Endothelial cell of umbilical vein (primary cell): Measurements from ENCODE around the gene FRMD5. TPM values are rescaled to one million over a fixed set of nuclear protein-coding genes. Genes with fewer than 3 reads are reported as not detected.
A peak's percentile ranks its signal among the peaks of the same experiment; 100 is the strongest.

ENCODE experiments used
- BruUV-seq: library from RNA; stranded (reverse); fragments of 400-500 nt; replicated peaks from 2 replicates; lab custom pipeline; 2021; lab: Mats Ljungman, UMichigan
- CTCF ChIA-PET: fragments of 300-600, 350-600 bp; sonication (Branson Sonifier 250); formaldehyde crosslinking; loops from one replicate; lab custom pipeline; 2021; ENCODE audit warnings: antibody characterized with exemption, inconsistent platforms; lab: Charles Lee
- POLR2A ChIA-PET: fragments of 300-600, 350-600 bp; sonication (Branson Sonifier 250); formaldehyde crosslinking; loops from one replicate; lab custom pipeline; 2021; ENCODE audit warnings: antibody characterized with exemption, inconsistent platforms; lab: Charles Lee
- DNase-seq: peaks from one replicate; pipeline ENCODE4 v3.0.0-alpha.2; 2011; ENCODE audit warnings: low read depth, low spot score
- FAIRE-seq: peaks from 2 replicates; lab custom pipeline; 2011; peaks lifted over from hg19 to GRCh38; lab: Jason Lieb, UNC
- H2AFZ ChIP-seq: 2 replicates; pipeline ENCODE4 v1.6.0; 2012; ENCODE audit warnings: low read depth, low read length, control low read depth, inconsistent platforms
- H3K27ac ChIP-seq: 2 replicates; pipeline ENCODE4 v1.5.1; 2011; ENCODE audit warnings: low read depth, mild to moderate bottlenecking, control low read depth, low read length, moderate library complexity; ENCODE audit not compliant: insufficient read depth
- H3K27me3 ChIP-seq, 2 experiments: 2 replicates each; pipeline versions ENCODE4 v1.6.0 to v1.6.1; 2011; ENCODE audit warnings: low read length in 2 of 2, mixed read lengths in 1 of 2; ENCODE audit not compliant: control insufficient read depth in 2 of 2, insufficient read depth in 2 of 2
- H3K36me3 ChIP-seq, 2 experiments: 2 replicates in 1 of 2; 3 replicates in 1 of 2; pipeline ENCODE4 v1.5.1; 2011; ENCODE audit warnings: low read length in 2 of 2, mild to moderate bottlenecking in 1 of 2, moderate library complexity in 1 of 2; ENCODE audit not compliant: control insufficient read depth in 2 of 2, insufficient read depth in 2 of 2; ENCODE audit errors: extremely low read depth in 1 of 2
- H3K4me1 ChIP-seq: 3 replicates; pipeline ENCODE4 v1.5.1; 2011; ENCODE audit warnings: mild to moderate bottlenecking, low read length; ENCODE audit not compliant: control insufficient read depth, insufficient read depth; ENCODE audit errors: extremely low read depth
- H3K4me2 ChIP-seq: 2 replicates; pipeline ENCODE4 v1.6.1; 2011; ENCODE audit warnings: low read length, control low read depth, mixed read lengths; ENCODE audit not compliant: insufficient read depth
- H3K4me3 ChIP-seq, 3 experiments: fragments of 200-600 bp in 1 of 3; sonication (generic), shearing (Covaris generic) in 1 of 3; replicated peaks in 1 of 3; 2 replicates each; pipeline ENCODE4 v1.5.1; 2011 to 2016; ENCODE audit warnings: control low read depth in 3 of 3, low read length in 3 of 3, mild to moderate bottlenecking in 2 of 3, inconsistent platforms in 1 of 3, low read depth in 1 of 3, moderate library complexity in 1 of 3; ENCODE audit not compliant: insufficient read depth in 1 of 3
- H3K79me2 ChIP-seq: 2 replicates; pipeline ENCODE4 v1.6.0; 2012; ENCODE audit warnings: low read length, inconsistent platforms; ENCODE audit not compliant: control insufficient read depth, insufficient read depth
- H3K9ac ChIP-seq: replicated peaks from 2 replicates; pipeline ENCODE3; 2011; ENCODE audit warnings: low read length, control low read depth; ENCODE audit not compliant: insufficient read depth; ENCODE audit errors: extremely low read depth
- H3K9me1 ChIP-seq: replicated peaks from 3 replicates; pipeline ENCODE4 v1.6.0; 2011; ENCODE audit warnings: mild to moderate bottlenecking, low read length; ENCODE audit not compliant: control insufficient read depth, insufficient read depth; ENCODE audit errors: extremely low read depth
- H3K9me3 ChIP-seq: replicated peaks from 2 replicates; pipeline ENCODE4 v1.5.1; 2012; ENCODE audit warnings: low read length, inconsistent platforms; ENCODE audit not compliant: control insufficient read depth, insufficient read depth
- H4K20me1 ChIP-seq: replicated peaks from 2 replicates; pipeline ENCODE3; 2011; ENCODE audit warnings: mild to moderate bottlenecking, low read length; ENCODE audit not compliant: control insufficient read depth, insufficient read depth; ENCODE audit errors: extremely low read depth
- EZH2 ChIP-seq: IDR thresholded peaks from 2 replicates; pipeline ENCODE4 v1.6.1; 2012; ENCODE audit warnings: borderline replicate concordance, low read depth, mild to moderate bottlenecking, moderate library complexity, low read length, inconsistent platforms; ENCODE audit not compliant: severe bottlenecking
- FOS ChIP-seq: IDR thresholded peaks from 2 replicates; pipeline ENCODE4 v1.6.1; 2011; ENCODE audit warnings: mild to moderate bottlenecking, low read length, moderate library complexity, borderline replicate concordance; ENCODE audit not compliant: insufficient read depth
- GATA2 ChIP-seq: IDR thresholded peaks from 2 replicates; pipeline ENCODE4 v1.7.0; 2011; ENCODE audit warnings: low read depth, mild to moderate bottlenecking, moderate library complexity, mixed read lengths, low read length; ENCODE audit not compliant: insufficient read length, insufficient read depth
- JUN ChIP-seq: IDR thresholded peaks from 2 replicates; pipeline ENCODE4 v1.6.1; 2011; ENCODE audit warnings: borderline replicate concordance, low read depth; ENCODE audit not compliant: insufficient read length, insufficient read depth
- MYC ChIP-seq: IDR thresholded peaks from one replicate; pipeline ENCODE4 v1.6.1; 2011; ENCODE audit warnings: mild to moderate bottlenecking, low read depth, low read length
- POLR2A ChIP-seq: IDR thresholded peaks from 2 replicates; pipeline ENCODE4 v1.6.1; 2012; ENCODE audit warnings: low read depth, mild to moderate bottlenecking, control low read depth, low read length
- POLR2AphosphoS5 ChIP-seq: IDR thresholded peaks from 2 replicates; pipeline ENCODE4 v1.6.1; 2012; ENCODE audit warnings: low read depth, mild to moderate bottlenecking, control low read depth, low read length, moderate library complexity; ENCODE audit not compliant: insufficient read depth
- dilution Hi-C: fragments of 300-500 bp; cut with MboI; formaldehyde crosslinking; loops from one replicate; pipeline ENCODE4 v1.15.0; 2019; ENCODE audit warnings: low sequenced_read_pairs; ENCODE audit not compliant: extremely low pct_ligation_motif_present
- intact Hi-C: fragments of 100-400 bp; cut with micrococcal nuclease; formaldehyde crosslinking; loops from one replicate; pipeline ENCODE4 v1.10.0; 2022
- polyA plus RNA-seq, 4 experiments: library from polyadenylated mRNA; depleted of rRNA in 3 of 4; stranded (reverse) in 3 of 4; unstranded in 1 of 4; fragments of >200 nt; gene quantifications; 2 replicates each; pipeline versions ENCODE4 v1.2.1 to v1.2.3, GENCODE V29; 2011 to 2012; ENCODE audit warnings: missing spikeins in 1 of 4
- total RNA-seq: library from RNA; stranded (reverse); gene quantifications from 2 replicates; pipeline ENCODE4 v1.2.3, GENCODE V29; 2021
- TF ChIP-seq, protein P1 (sequence below), 2 donors: IDR thresholded peaks; 1 replicate in 1 of 2; 2 replicates in 1 of 2; pipeline ENCODE4 v1.5.1; 2011; ENCODE audit warnings: low read length in 2 of 2, mild to moderate bottlenecking in 2 of 2, moderate library complexity in 2 of 2, control low read depth in 1 of 2, inconsistent platforms in 1 of 2, low read depth in 1 of 2; ENCODE audit not compliant: insufficient read depth in 1 of 2; ENCODE audit errors: extremely low read depth in 1 of 2
- TF ChIP-seq, protein P2 (sequence below): IDR thresholded peaks from 2 replicates; pipeline ENCODE4 v1.6.1; 2011; ENCODE audit not compliant: insufficient read depth, insufficient read length

Gene FRMD5
- total and polyA plus RNA-seq, 2 donors (not counting 3 experiments of a cell fraction or from before 2014, with no cell fraction given), result 16.7 to 20.2 TPM

- intact Hi-C loops (loop anchor here (1.0 to 2.0 kb wide), 2 partner anchors 127 to 280 kb away; no protein-coding TSS in a partner anchor), dilution Hi-C loops (no loop called here)
- Histone ChIP-seq H3K27ac (no peak overlapping the region), H3K4me1 (no peaks in the 10 kb centered on the region), H3K4me3 (no peak overlapping the region), H3K4me2 (no peak overlapping the region), H3K9ac (no peak overlapping the region), H3K79me2 (no peaks in the 10 kb centered on the region), H2AFZ (no peak overlapping the region), H3K27me3 (no peaks in the 10 kb centered on the region), H3K9me3 (no peaks in the 10 kb centered on the region), H3K36me3 (no peaks in the 10 kb centered on the region), H3K9me1 (no peaks in the 10 kb centered on the region), H4K20me1 (no peaks in the 10 kb centered on the region)
- FAIRE-seq (peak; percentile 56), DNase-seq (peak; percentile 64)
- ChIA-PET CTCF (interaction anchor here (0.6 to 6.5 kb wide), 16 partner anchors 10 to 562 kb away, joined by 3 to 75 read pairs (median 4); no protein-coding TSS in a partner anchor), POLR2A (no interaction called here)
- TF ChIP-seq, protein P1, sequence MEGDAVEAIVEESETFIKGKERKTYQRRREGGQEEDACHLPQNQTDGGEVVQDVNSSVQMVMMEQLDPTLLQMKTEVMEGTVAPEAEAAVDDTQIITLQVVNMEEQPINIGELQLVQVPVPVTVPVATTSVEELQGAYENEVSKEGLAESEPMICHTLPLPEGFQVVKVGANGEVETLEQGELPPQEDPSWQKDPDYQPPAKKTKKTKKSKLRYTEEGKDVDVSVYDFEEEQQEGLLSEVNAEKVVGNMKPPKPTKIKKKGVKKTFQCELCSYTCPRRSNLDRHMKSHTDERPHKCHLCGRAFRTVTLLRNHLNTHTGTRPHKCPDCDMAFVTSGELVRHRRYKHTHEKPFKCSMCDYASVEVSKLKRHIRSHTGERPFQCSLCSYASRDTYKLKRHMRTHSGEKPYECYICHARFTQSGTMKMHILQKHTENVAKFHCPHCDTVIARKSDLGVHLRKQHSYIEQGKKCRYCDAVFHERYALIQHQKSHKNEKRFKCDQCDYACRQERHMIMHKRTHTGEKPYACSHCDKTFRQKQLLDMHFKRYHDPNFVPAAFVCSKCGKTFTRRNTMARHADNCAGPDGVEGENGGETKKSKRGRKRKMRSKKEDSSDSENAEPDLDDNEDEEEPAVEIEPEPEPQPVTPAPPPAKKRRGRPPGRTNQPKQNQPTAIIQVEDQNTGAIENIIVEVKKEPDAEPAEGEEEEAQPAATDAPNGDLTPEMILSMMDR (IDR thresholded peaks at IDR 0.05; ENCODE audit: extremely low read depth in 1 of 2, insufficient read depth in 1 of 2, low read depth in 1 of 2, low read length in 2 of 2), result peak; percentile 47 to 57
- no peak for TF ChIP-seq GATA2
- no TSS peak for BruUV-seq
Observed at GRCh38 chr15:43939070-43939469, 256.0 kb downstream of the FRMD5 start.

DNA sequence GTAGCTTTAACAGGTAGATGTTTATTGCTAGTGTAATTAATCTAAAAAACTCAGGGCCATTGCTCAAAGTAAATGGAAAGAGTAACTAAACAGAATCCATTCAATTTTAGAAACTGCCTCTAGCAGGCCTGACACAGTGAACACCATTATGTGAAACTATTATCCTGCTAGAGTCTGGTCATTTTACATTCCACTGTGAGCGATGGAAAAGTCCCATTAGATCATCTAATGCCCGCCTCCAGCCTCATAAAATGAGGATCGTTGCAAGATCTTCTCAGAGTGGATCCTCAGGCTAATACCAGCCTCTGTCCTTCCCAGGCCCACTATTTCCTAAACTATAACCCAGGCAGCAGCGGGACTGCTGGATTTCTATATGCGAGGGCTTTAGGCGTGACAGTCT, 260.6 kb downstream of the FRMD5 start:
- Histone ChIP-seq H4K20me1 (no peaks in the 10 kb centered on the region), H3K4me2 (no peak overlapping the region), H3K27ac (no peak overlapping the region), H3K27me3 (no peaks in the 10 kb centered on the region), H3K9ac (no peak overlapping the region), H3K9me3 (no peaks in the 10 kb centered on the region), H3K4me3 (no peak overlapping the region), H3K9me1 (no peaks in the 10 kb centered on the region), H2AFZ (no peak overlapping the region), H3K4me1 (peaks cover 5% of the 10 kb centered on the region), H3K79me2 (no peaks in the 10 kb centered on the region), H3K36me3 (no peaks in the 10 kb centered on the region)
- intact Hi-C loops, result no loop called here
- no peak for TF ChIP-seq POLR2A
- no peak for TF ChIP-seq JUN
- no peak for TF ChIP-seq GATA2
- TF ChIP-seq EZH2, result no peak
- TF ChIP-seq FOS, result no peak
- no peak for TF ChIP-seq POLR2AphosphoS5
- TF ChIP-seq, protein P1 (IDR thresholded peaks at IDR 0.05; ENCODE audit: extremely low read depth in 1 of 2, insufficient read depth in 1 of 2, low read depth in 1 of 2, low read length in 2 of 2), result no peak
- no peak for TF ChIP-seq MYC
- TF ChIP-seq, protein P2, sequence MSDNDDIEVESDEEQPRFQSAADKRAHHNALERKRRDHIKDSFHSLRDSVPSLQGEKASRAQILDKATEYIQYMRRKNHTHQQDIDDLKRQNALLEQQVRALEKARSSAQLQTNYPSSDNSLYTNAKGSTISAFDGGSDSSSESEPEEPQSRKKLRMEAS, result no peak
- dilution Hi-C loops, result no loop called here
- BruUV-seq, result no TSS peak
- no peak for FAIRE-seq
- no peak for DNase-seq
- ChIA-PET POLR2A (no interaction called here), CTCF (interaction anchor here (2.3 kb wide), 1 partner anchor 131 kb away, joined by 8 read pairs; no protein-coding TSS in a partner anchor)
